HEK293T (cell line): Measurements from ENCODE around the gene UNC13D.

Experiments used
- CTCF ChIA-PET: fragments of 350-600 bp; formaldehyde crosslinking; extraction: SDS; loops from one replicate; lab custom pipeline; 2021; ENCODE audit warnings: antibody characterized with exemption, inconsistent platforms; lab: Yijun Ruan, JAX
- POLR2A ChIA-PET: fragments of 350-600 bp; formaldehyde crosslinking; extraction: SDS; loops from one replicate; lab custom pipeline; 2020; ENCODE audit warnings: antibody characterized with exemption, inconsistent platforms; lab: Yijun Ruan, JAX
- DNase-seq: peaks from one replicate; pipeline ENCODE4 v3.0.0; 2012; ENCODE audit warnings: mixed read lengths; ENCODE audit errors: extremely low spot score
- ARNT ChIP-seq: fragments of 450-650 bp; IDR thresholded peaks from 2 replicates; pipeline ENCODE4 v1.6.1; 2017; ENCODE audit warnings: mild to moderate bottlenecking
- BHLHE40 ChIP-seq: fragments of 450-650 bp; IDR thresholded peaks from 2 replicates; pipeline ENCODE4 v1.6.1; 2016; ENCODE audit warnings: mild to moderate bottlenecking, moderate library complexity, borderline replicate concordance
- CTBP1 ChIP-seq: fragments of 450-650 bp; IDR thresholded peaks from 2 replicates; pipeline ENCODE4 v1.6.1; 2016; ENCODE audit warnings: borderline replicate concordance
- ELF4 ChIP-seq: fragments of 450-650 bp; IDR thresholded peaks from 2 replicates; pipeline ENCODE4 v1.6.1; 2017; ENCODE audit warnings: antibody characterized with exemption
- FOXA1 ChIP-seq: fragments of 450-650 bp; IDR thresholded peaks from 2 replicates; pipeline ENCODE4 v1.6.1; 2016; ENCODE audit warnings: mild to moderate bottlenecking
- FOXK2 ChIP-seq: fragments of 450-650 bp; IDR thresholded peaks from 2 replicates; pipeline ENCODE4 v1.6.1; 2016; ENCODE audit warnings: mild to moderate bottlenecking
- FOXM1 ChIP-seq: fragments of 450-650 bp; IDR thresholded peaks from 2 replicates; pipeline ENCODE4 v1.6.1; 2017; ENCODE audit warnings: mild to moderate bottlenecking, borderline replicate concordance
- HDGF ChIP-seq: fragments of 450-650 bp; IDR thresholded peaks from 2 replicates; pipeline ENCODE4 v1.6.1; 2017; ENCODE audit warnings: antibody characterized with exemption, borderline replicate concordance
- L3MBTL2 ChIP-seq: fragments of 450-650 bp; conservative IDR thresholded peaks from 2 replicates; pipeline ENCODE4 v1.6.1; 2016; ENCODE audit warnings: mild to moderate bottlenecking
- LEF1 ChIP-seq: fragments of 450-650 bp; IDR thresholded peaks from 2 replicates; pipeline ENCODE4 v1.6.1; 2017; ENCODE audit warnings: mild to moderate bottlenecking, borderline replicate concordance
- NFRKB ChIP-seq: fragments of 450-650 bp; IDR thresholded peaks from 2 replicates; pipeline ENCODE4 v1.6.1; 2016; ENCODE audit warnings: mild to moderate bottlenecking, moderate library complexity
- SP1 ChIP-seq: fragments of 450-650 bp; IDR thresholded peaks from 2 replicates; pipeline ENCODE4 v1.6.1; 2017
- SUZ12 ChIP-seq: fragments of 450-650 bp; IDR thresholded peaks from 2 replicates; pipeline ENCODE4 v1.6.1; 2016; ENCODE audit warnings: mild to moderate bottlenecking
- TARDBP ChIP-seq: fragments of 450-650 bp; IDR thresholded peaks from 2 replicates; pipeline ENCODE4 v1.6.1; 2016
- ZNF384 ChIP-seq: fragments of 450-650 bp; IDR thresholded peaks from 2 replicates; pipeline ENCODE4 v1.6.1; 2016
- TF ChIP-seq, protein P1 (sequence below): fragments of 450-650 bp; IDR thresholded peaks from 2 replicates; pipeline ENCODE4 v1.6.1; 2016

The UNC13D gene

DNA sequence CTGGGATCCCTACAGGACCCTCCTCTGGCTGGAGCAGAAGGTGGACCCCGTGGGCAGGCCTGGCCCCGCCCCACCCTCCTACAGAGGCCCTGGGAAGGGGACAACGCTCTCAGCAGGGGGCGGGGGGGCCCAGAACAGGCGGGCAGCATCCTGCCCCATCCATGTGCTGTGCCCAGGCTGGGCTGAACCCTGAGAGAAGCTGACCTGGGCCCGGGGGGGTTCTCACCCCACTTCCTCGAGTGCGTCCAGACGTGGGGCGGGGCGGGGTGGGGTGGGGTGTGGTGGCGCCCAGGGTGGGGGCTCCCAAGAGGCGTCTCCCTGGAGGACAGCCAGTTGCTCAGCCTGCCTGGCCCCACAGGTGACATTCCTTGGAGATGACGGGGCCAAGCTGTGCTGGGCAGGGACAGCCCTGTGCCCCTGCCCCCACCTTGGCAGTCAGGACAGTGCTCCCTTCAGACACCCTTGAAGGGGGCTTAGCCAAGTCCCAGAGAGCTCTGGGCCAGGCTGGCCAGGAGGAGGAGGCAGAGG is 390 bp upstream of the UNC13D start:
- no peak for DNase-seq
- POLR2A ChIA-PET, result interaction anchor here (3.4 to 4.4 kb wide), 2 partner anchors 11 to 65 kb away, joined by 22 to 39 read pairs; partner anchors contain the start of gene WBP2
- TF ChIP-seq SP1 (no peak), BHLHE40 (no peak)
- CTCF ChIA-PET, result interaction anchor here (0.6 to 2.3 kb wide), 4 partner anchors 11 to 163 kb away, joined by 4 to 13 read pairs (median 5); partner anchors contain the start of gene WBP2

DNA sequence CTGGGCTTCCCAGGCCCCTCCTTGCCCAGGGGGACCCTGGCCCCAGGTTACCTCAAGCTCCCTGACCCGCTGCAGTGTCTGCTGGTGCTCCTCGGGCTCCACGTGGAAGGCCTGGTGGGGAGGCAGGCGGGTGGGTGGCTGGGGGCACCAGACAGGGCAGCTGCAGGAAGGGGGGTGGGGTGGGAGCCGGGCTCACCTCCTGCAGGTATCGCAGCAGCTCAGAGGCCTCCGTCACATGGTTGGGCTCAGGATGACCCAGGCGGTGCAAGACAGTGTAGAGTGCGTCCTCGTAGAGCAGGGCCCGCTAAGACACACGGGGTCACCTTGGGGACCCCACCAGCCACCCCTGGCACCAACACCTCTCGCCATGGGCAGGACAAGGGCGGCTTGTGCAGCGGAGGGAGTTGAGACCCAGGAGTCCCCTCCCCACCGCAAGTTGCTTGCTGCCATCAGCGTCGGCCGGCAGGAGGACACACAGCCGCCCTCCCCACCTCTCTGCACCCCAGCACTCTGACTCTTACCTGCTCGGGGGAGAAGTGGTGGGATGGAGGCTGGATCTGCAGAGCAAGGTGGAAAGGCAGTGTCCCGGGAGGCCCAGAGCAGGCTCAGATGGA is 1.1 kb downstream of the UNC13D start:
- no peak for DNase-seq
- TF ChIP-seq L3MBTL2 (no peak), SUZ12 (no peak), ZNF384 (no peak), NFRKB (no peak), ELF4 (no peak), LEF1 (no peak), TARDBP (no peak), FOXA1 (no peak), SP1 (no peak), BHLHE40 (no peak), FOXM1 (no peak), ARNT (no peak), CTBP1 (no peak), FOXK2 (no peak), HDGF (no peak)
- TF ChIP-seq, protein P1, sequence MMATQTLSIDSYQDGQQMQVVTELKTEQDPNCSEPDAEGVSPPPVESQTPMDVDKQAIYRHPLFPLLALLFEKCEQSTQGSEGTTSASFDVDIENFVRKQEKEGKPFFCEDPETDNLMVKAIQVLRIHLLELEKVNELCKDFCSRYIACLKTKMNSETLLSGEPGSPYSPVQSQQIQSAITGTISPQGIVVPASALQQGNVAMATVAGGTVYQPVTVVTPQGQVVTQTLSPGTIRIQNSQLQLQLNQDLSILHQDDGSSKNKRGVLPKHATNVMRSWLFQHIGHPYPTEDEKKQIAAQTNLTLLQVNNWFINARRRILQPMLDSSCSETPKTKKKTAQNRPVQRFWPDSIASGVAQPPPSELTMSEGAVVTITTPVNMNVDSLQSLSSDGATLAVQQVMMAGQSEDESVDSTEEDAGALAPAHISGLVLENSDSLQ, result no peak
- ChIA-PET POLR2A (interaction anchor here (4.4 kb wide), 1 partner anchor 63 kb away, joined by 22 read pairs; a partner anchor contains a TSS), CTCF (no interaction called here)

DNA sequence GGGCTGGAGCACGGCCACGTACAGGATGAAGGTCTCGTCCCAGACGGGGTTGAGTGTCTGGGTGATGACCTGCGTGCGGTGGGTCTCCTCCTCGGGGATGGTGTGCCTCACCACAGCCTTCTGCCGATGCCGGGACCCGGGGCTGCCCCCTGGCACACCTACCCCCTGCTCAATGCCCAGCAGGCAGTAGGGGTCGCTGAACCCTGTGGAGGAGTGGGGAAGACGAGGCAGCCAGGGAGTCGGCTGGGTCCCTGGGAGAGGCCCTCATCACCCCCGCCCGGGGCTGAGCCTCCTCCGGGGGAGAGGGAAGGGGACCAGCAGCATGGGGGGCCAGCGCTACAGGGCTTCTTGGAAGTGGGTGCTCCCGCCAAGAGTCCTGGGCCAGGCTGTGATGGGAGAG is 1.8 kb downstream of the UNC13D start:
- POLR2A ChIA-PET, result no interaction called here
- TF ChIP-seq, protein P1, result no peak
- TF ChIP-seq BHLHE40 (no peak), L3MBTL2 (no peak), FOXA1 (no peak), ZNF384 (no peak), FOXK2 (no peak), ARNT (no peak), CTBP1 (no peak), ELF4 (no peak), LEF1 (no peak), TARDBP (no peak), HDGF (no peak), SUZ12 (no peak), NFRKB (no peak), FOXM1 (no peak), SP1 (no peak)
- no peak for DNase-seq
- CTCF ChIA-PET, result no interaction called here

DNA sequence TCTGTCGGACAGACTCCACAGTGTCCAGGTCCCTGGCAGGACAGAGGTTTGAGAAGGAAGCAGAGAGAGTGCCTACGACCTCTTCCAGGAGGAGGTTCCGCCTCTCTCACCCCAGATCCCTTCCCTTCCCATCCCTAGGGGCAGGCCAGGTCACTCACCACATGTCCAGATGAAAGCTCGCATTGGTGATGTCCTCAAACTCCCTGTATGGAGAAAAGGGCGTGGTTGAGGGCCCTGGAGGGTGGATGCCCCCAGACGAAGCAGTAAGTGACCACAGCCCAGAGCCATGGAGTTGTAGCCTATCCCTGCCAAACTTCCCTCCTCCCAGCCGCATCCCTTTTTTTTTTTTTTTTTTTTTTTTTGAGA is 3.4 kb downstream of the UNC13D start:
- DNase-seq, result no peak
- ChIA-PET CTCF (interaction anchor here (0.7 to 1.0 kb wide), 2 partner anchors 8 to 1128 kb away, joined by 3 read pairs; no protein-coding TSS in a partner anchor), POLR2A (interaction anchor here (1.2 to 1.7 kb wide), 2 partner anchors 14 to 61 kb away, joined by 3 to 9 read pairs; partner anchors contain the start of gene WBP2)
- no peak for TF ChIP-seq SUZ12
- TF ChIP-seq L3MBTL2, result no peak
- TF ChIP-seq NFRKB, result no peak
- no peak for TF ChIP-seq ZNF384
- no peak for TF ChIP-seq ARNT
- no peak for TF ChIP-seq FOXK2
- TF ChIP-seq TARDBP, result no peak
- no peak for TF ChIP-seq HDGF
- no peak for TF ChIP-seq FOXA1
- TF ChIP-seq, protein P1, result no peak
- no peak for TF ChIP-seq LEF1
- no peak for TF ChIP-seq ELF4
- TF ChIP-seq CTBP1, result no peak
- TF ChIP-seq SP1, result no peak
- TF ChIP-seq BHLHE40, result no peak

DNA sequence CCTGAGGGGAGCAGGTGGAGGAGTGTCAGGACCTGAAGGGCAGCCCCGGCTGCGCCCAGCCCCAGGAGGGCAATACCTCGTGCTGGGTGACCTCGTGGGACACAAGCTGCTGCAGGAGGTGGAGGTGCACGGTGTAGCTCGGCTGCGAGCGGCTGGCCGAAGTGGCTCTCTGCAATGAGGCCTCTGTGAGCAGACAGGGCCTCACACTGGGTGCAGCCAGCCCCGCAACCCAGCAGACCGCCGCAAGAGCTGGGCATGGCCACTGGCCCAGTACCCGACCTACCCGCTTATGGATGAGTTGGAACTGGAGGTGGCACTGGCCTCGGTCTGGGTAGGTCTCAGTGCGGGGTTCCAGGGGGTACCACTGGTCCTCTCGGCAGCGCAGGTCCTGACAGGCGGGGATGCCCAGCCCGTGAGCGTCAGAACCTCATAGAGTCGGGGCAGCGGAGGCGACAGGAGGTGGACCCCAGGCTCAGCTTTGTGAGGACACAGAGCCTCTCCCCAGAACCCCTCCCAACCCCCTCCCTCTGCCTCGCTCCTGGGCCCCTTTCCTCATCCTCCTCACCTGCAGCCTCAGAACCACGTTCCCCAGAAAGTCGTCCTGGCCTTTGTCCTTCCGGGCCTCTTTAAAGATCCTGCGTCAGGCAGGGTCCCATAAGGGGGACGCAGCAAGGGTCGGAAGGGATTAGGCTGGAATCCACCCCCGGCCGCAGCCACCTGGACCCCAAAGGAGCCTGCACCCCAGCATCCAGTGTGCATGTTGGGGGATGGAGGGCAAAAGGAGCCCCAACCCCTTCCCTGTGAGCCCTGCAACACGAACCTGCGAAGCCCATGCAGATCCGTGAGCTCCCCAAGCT is 4.0 kb downstream of the UNC13D start:
- ChIA-PET POLR2A (interaction anchor here (1.2 to 1.7 kb wide), 3 partner anchors 9 to 60 kb away, joined by 3 to 9 read pairs (median 3); partner anchors contain the start of gene WBP2), CTCF (interaction anchor here (1.0 to 1.3 kb wide), 2 partner anchors 8 to 9 kb away, joined by 3 to 5 read pairs; no protein-coding TSS in a partner anchor)
- DNase-seq, result no peak
- no peak for TF ChIP-seq HDGF
- TF ChIP-seq FOXK2, result no peak
- TF ChIP-seq FOXM1, result no peak
- TF ChIP-seq CTBP1, result no peak
- TF ChIP-seq BHLHE40, result no peak
- no peak for TF ChIP-seq SUZ12
- TF ChIP-seq NFRKB, result no peak
- TF ChIP-seq ARNT, result no peak
- TF ChIP-seq TARDBP, result no peak
- no peak for TF ChIP-seq ELF4
- no peak for TF ChIP-seq FOXA1
- no peak for TF ChIP-seq L3MBTL2
- TF ChIP-seq, protein P1, result no peak
- TF ChIP-seq LEF1, result no peak
- TF ChIP-seq ZNF384, result no peak
- TF ChIP-seq SP1, result no peak
